Chondrocyte (in vitro differentiated cells): Measurements from ENCODE around the gene LPCAT4. TPM values are rescaled to one million over a fixed set of nuclear protein-coding genes. Genes with fewer than 3 reads are reported as not detected.

ENCODE experiments used
- DNase-seq: peaks from one replicate; pipeline ENCODE4 v3.0.0; 2021; ENCODE audit warnings: mixed read lengths, low spot score
- H3K27ac Mint-ChIP-seq: one replicate; pipeline ENCODE4 v1.8.0; 2021; ENCODE audit warnings: mild to moderate bottlenecking, moderate library complexity, mixed read lengths; ENCODE audit not compliant: unreplicated experiment
- H3K27me3 Mint-ChIP-seq: 2 replicates; pipeline ENCODE4 v1.8.0; 2021; ENCODE audit warnings: low read depth, mixed read lengths
- H3K36me3 Mint-ChIP-seq: 2 replicates; pipeline ENCODE4 v1.8.0; 2021; ENCODE audit warnings: low read depth, mixed read lengths
- H3K4me1 Mint-ChIP-seq: 2 replicates; pipeline ENCODE4 v1.8.0; 2021; ENCODE audit warnings: low read depth, mild to moderate bottlenecking, mixed read lengths
- H3K4me3 Mint-ChIP-seq: one replicate; pipeline ENCODE4 v1.8.0; 2021; ENCODE audit warnings: mild to moderate bottlenecking, moderate library complexity, mixed read lengths; ENCODE audit not compliant: unreplicated experiment
- H3K9me3 Mint-ChIP-seq: 2 replicates; pipeline ENCODE4 v1.8.0; 2021; ENCODE audit warnings: low read depth, mixed read lengths
- total RNA-seq: library from RNA; stranded (reverse); gene quantifications from 3 replicates; pipeline ENCODE4 v1.2.1, GENCODE V29; 2021
- TF ChIP-seq, protein P1 (sequence below): fragments of 200-600 bp; sonication (generic); IDR thresholded peaks from 2 replicates; pipeline ENCODE4 v1.5.0; 2021; ENCODE audit warnings: antibody characterized with exemption, mild to moderate bottlenecking, moderate library complexity

Gene LPCAT4
- total RNA-seq, 1 donor from 2014 or later: 32.1 TPM

DNA sequence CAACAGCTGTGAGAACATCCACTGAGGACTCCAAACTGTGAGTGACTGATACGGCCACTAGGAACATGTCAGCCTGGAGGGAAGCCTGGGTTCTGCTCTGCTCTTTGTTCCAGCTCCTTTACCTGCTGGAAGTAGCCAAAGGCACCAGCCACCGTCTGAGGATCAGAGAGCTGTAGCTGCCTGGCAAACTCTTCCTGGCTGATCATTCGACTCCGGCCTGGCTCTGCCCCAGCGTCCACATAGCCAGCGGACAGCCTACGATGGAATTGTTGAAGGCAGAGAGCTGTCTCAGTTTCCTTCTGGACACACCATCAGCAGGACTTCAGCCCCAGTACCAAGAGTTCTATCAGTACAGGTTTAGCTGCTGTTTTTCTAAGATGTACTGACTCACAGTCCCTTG is 5.7 kb downstream of the LPCAT4 start:
- Mint-ChIP-seq H3K4me1 (peaks cover 17% of the 10 kb centered on the region), H3K4me3 (no peak overlapping the region), H3K27me3 (no peaks in the 10 kb centered on the region), H3K27ac (no peak overlapping the region), H3K9me3 (no peaks in the 10 kb centered on the region), H3K36me3 (peaks cover 23% of the 10 kb centered on the region)
- DNase-seq: no peak
- TF ChIP-seq, protein P1, sequence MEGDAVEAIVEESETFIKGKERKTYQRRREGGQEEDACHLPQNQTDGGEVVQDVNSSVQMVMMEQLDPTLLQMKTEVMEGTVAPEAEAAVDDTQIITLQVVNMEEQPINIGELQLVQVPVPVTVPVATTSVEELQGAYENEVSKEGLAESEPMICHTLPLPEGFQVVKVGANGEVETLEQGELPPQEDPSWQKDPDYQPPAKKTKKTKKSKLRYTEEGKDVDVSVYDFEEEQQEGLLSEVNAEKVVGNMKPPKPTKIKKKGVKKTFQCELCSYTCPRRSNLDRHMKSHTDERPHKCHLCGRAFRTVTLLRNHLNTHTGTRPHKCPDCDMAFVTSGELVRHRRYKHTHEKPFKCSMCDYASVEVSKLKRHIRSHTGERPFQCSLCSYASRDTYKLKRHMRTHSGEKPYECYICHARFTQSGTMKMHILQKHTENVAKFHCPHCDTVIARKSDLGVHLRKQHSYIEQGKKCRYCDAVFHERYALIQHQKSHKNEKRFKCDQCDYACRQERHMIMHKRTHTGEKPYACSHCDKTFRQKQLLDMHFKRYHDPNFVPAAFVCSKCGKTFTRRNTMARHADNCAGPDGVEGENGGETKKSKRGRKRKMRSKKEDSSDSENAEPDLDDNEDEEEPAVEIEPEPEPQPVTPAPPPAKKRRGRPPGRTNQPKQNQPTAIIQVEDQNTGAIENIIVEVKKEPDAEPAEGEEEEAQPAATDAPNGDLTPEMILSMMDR: no peak

DNA sequence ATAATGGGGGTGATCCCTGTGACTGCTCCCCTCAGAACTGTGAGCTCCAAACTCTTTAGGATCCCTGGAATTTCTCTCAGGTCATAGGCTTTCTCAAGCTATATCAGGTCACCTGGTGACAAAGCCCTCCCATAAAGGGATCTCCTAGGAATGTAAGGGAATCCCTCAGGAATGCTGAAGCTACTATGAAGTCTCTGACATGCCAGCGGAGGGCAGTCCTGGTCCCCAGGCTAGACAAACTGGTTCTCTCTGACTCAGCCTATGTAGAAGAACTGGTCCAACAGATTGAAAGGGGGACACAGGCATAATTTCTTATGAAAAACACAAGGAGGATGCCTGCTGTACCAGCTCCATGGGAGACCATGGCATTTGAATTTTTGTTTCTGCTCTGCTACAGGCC is 6.7 kb downstream of the LPCAT4 start:
- H3K27ac Mint-ChIP-seq: no peak overlapping the region
- DNase-seq: no peak
- TF ChIP-seq, protein P1: no peak
- H3K4me1 Mint-ChIP-seq: peaks cover 8% of the 10 kb centered on the region
- no peaks in the 10 kb centered on the region for H3K27me3 Mint-ChIP-seq
- H3K4me3 Mint-ChIP-seq: no peak overlapping the region
- H3K9me3 Mint-ChIP-seq: no peaks in the 10 kb centered on the region
- H3K36me3 Mint-ChIP-seq: peaks cover 23% of the 10 kb centered on the region

DNA sequence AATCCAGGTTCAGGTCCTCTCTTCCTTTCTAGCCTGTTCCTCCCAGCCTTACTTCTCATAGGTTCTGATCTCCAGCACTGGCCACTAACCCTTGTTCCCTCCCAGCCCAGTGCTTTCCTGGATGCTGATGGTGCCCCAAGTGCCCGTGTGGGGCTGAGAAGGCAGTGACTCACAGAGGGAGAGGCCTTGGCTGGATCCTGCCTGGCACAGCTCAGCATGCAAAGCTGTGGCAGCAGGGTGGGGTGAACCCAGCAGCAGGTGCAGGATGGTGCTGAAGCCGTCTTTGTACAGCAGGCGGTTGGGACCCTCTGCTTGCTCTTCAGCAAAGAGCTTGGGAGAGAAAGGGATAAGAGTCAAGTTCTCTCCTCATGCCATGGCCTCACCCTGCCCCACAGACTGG is 7.6 kb downstream of the LPCAT4 start:
- Mint-ChIP-seq H3K27me3 (no peaks in the 10 kb centered on the region), H3K36me3 (peaks cover 23% of the 10 kb centered on the region), H3K4me1 (peaks cover 7% of the 10 kb centered on the region), H3K9me3 (no peaks in the 10 kb centered on the region), H3K4me3 (no peak overlapping the region), H3K27ac (no peak overlapping the region)
- TF ChIP-seq, protein P1: no peak
- no peak for DNase-seq

DNA sequence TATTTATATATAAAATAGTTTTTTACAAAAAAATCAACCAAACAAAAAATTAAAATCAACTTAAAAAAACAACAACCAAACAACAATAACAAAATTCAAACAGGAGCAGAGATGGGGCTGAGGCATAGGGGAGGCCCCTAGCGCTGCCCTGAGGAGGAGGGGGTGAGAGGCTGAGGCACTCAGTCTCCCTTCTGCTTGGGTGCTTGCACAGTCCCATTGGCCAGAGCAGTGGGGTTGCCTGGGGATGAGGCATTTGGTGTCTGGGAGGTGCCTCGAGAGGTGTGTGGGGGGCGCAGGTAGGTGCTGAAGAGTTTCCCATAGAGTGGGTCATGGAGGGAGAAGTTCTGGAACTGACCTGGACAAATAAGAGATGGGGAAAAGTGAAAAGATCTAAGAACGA is 8.0 kb downstream of the LPCAT4 start:
- DNase-seq: no peak
- TF ChIP-seq, protein P1: no peak
- H3K27ac Mint-ChIP-seq: no peak overlapping the region
- H3K27me3 Mint-ChIP-seq: no peaks in the 10 kb centered on the region
- H3K4me1 Mint-ChIP-seq: peaks cover 7% of the 10 kb centered on the region
- no peak overlapping the region for H3K4me3 Mint-ChIP-seq
- no peaks in the 10 kb centered on the region for H3K9me3 Mint-ChIP-seq
- H3K36me3 Mint-ChIP-seq: peaks cover 23% of the 10 kb centered on the region

DNA sequence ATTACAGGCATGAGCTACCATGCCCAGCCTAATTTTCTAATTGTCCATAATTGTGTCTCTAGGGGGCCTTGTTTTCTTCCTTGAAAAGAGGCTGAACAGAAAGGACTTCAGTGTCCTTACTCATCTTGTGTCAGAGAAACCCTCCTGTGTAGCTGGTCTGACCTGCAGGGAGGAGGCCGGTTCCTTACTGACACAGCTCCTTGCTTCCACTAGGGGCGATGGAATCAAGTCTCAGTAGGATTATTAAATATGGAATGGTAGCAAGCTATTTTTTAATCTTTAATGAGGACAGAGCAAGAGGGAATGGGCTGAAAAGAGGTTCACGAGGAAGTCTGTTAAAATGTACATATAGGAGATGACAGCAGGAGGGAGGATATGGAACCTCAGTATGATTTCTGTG is 8.6 kb downstream of the LPCAT4 start:
- no peak overlapping the region for H3K27ac Mint-ChIP-seq

More for the DNA sequence above, 8.6 kb downstream of the LPCAT4 start:
- H3K36me3 Mint-ChIP-seq: peaks cover 23% of the 10 kb centered on the region
- no peak for DNase-seq
- no peak overlapping the region for H3K4me3 Mint-ChIP-seq
- TF ChIP-seq, protein P1: peak; percentile 40
- no peaks in the 10 kb centered on the region for H3K27me3 Mint-ChIP-seq
- H3K4me1 Mint-ChIP-seq: peaks cover 7% of the 10 kb centered on the region
- H3K9me3 Mint-ChIP-seq: no peaks in the 10 kb centered on the region
